SK-N-SH (cell line): ENCODE measurements around the gene GAS6. TPM values are rescaled to one million over a fixed set of nuclear protein-coding genes. Genes with fewer than 3 reads are reported as not detected.

Source experiments
- CTCF ChIA-PET: fragments of 300-600, 350-600 bp; formaldehyde crosslinking; extraction: SDS; loops from one replicate; lab custom pipeline; 2021; lab: Yijun Ruan, JAX
- POLR2A ChIA-PET: fragments of 350-600 bp; sonication (Branson Sonifier 250); formaldehyde crosslinking; extraction: SDS; loops from one replicate; lab custom pipeline; 2020; ENCODE audit warnings: antibody characterized with exemption, inconsistent platforms; lab: Yijun Ruan, JAX
- DNase-seq: peaks from one replicate; pipeline ENCODE4 v3.0.0; 2012
- H2AFZ ChIP-seq: fragments of 200-600 bp; sonication (generic); 2 replicates; pipeline ENCODE4 v1.8.1; 2016; ENCODE audit warnings: antibody characterized with exemption, mild to moderate bottlenecking, low read depth
- H3F3A ChIP-seq: fragments of 200-600 bp; sonication (generic); replicated peaks from 2 replicates; pipeline ENCODE3; 2016; ENCODE audit warnings: antibody characterized with exemption, mild to moderate bottlenecking; ENCODE audit not compliant: insufficient read depth
- H3K27ac ChIP-seq, 2 experiments: fragments of 200-500 bp in 1 of 2; fragments of 200-600 bp in 1 of 2; sonication (Bioruptor generic) in 1 of 2; sonication (generic), shearing (Covaris generic) in 1 of 2; 2 replicates each; pipeline versions ENCODE4 v1.5.1 to v1.6.1; 2014 to 2016; ENCODE audit warnings: low read depth in 2 of 2, inconsistent platforms in 1 of 2, low read length in 1 of 2, mild to moderate bottlenecking in 1 of 2, mixed read lengths in 1 of 2
- H3K27me3 ChIP-seq: fragments of 200-600 bp; sonication (generic), shearing (Covaris generic); 2 replicates; pipeline ENCODE4 v1.6.1; 2016; ENCODE audit warnings: mixed run types; ENCODE audit not compliant: insufficient read depth
- H3K36me3 ChIP-seq, 2 experiments: fragments of 200-500 bp in 1 of 2; fragments of 200-600 bp in 1 of 2; sonication (Bioruptor generic) in 1 of 2; sonication (generic) in 1 of 2; replicated peaks in 1 of 2; 2 replicates each; pipeline versions ENCODE3 to v1.5.1; 2014 to 2016; ENCODE audit warnings: low read length in 1 of 2, mild to moderate bottlenecking in 1 of 2; ENCODE audit not compliant: insufficient read depth in 2 of 2, control insufficient read depth in 1 of 2
- H3K4me1 ChIP-seq, 2 experiments: fragments of 200-500 bp in 1 of 2; fragments of 200-600 bp in 1 of 2; sonication (Bioruptor generic) in 1 of 2; sonication (generic), shearing (Covaris generic) in 1 of 2; 2 replicates each; pipeline versions ENCODE4 v1.5.1 to v1.6.1; 2014 to 2016; ENCODE audit warnings: low read depth in 1 of 2, low read length in 1 of 2, mixed run types in 1 of 2; ENCODE audit not compliant: insufficient read depth in 2 of 2, control insufficient read depth in 1 of 2
- H3K4me2 ChIP-seq: fragments of 200-600 bp; sonication (generic), shearing (Covaris generic); 2 replicates; pipeline ENCODE4 v1.6.1; 2017; ENCODE audit warnings: mixed run types
- H3K4me3 ChIP-seq, 2 experiments: fragments of 200-500 bp in 1 of 2; fragments of 200-600 bp in 1 of 2; sonication (Bioruptor generic) in 1 of 2; sonication (generic), shearing (Covaris generic) in 1 of 2; 2 replicates each; pipeline versions ENCODE4 v1.5.1 to v1.8.1; 2014 to 2016; ENCODE audit warnings: low read depth in 2 of 2, inconsistent platforms in 1 of 2, low read length in 1 of 2, mild to moderate bottlenecking in 1 of 2, mixed read lengths in 1 of 2, moderate library complexity in 1 of 2
- H3K79me2 ChIP-seq: fragments of 200-600 bp; sonication (generic); 2 replicates; pipeline ENCODE4 v1.8.1; 2017; ENCODE audit warnings: mild to moderate bottlenecking; ENCODE audit not compliant: insufficient read depth
- H3K9ac ChIP-seq: fragments of 200-600 bp; sonication (generic); 2 replicates; pipeline ENCODE4 v1.6.1; 2017; ENCODE audit warnings: mixed run types
- H3K9me2 ChIP-seq: fragments of 200-600 bp; sonication (generic); 2 replicates; pipeline ENCODE4 v1.6.1; 2017; ENCODE audit warnings: mixed run types
- H3K9me3 ChIP-seq: fragments of 200-600 bp; sonication (generic); 2 replicates; pipeline ENCODE4 v1.6.1; 2017; ENCODE audit warnings: mixed run types, mild to moderate bottlenecking, moderate library complexity
- H4K20me1 ChIP-seq: fragments of 200-600 bp; sonication (generic); 2 replicates; pipeline ENCODE4 v1.6.1; 2017; ENCODE audit warnings: mild to moderate bottlenecking, mixed run types; ENCODE audit not compliant: insufficient read depth
- ELF1 ChIP-seq: IDR thresholded peaks from 2 replicates; pipeline ENCODE4 v1.4.0; 2012
- EZH2phosphoT487 ChIP-seq: fragments of 200-600 bp; sonication (generic); IDR thresholded peaks from 2 replicates; pipeline ENCODE4 v1.6.1; 2017; ENCODE audit warnings: low read depth, mixed run types, mild to moderate bottlenecking, antibody characterized with exemption, moderate library complexity, borderline replicate concordance
- GABPA ChIP-seq: IDR thresholded peaks from 2 replicates; pipeline ENCODE4 v1.4.0; 2012; ENCODE audit warnings: low read depth, mild to moderate bottlenecking
- MXI1 ChIP-seq: IDR thresholded peaks from 2 replicates; pipeline ENCODE4 v1.6.1; 2012; ENCODE audit warnings: mild to moderate bottlenecking, low read depth, low read length, improper control_type of control experiment
- POLR2AphosphoS5 ChIP-seq: IDR thresholded peaks from 2 replicates; pipeline ENCODE4 v1.6.1; 2012; ENCODE audit warnings: low read depth, low read length
- USF1 ChIP-seq: IDR thresholded peaks from 2 replicates; pipeline ENCODE4 v1.4.0; 2012; ENCODE audit warnings: low read depth, borderline replicate concordance
- WGBS: methylation state at CpG from one replicate; pipeline ENCODE4 v1.1.6; 2017; ENCODE audit warnings: low lambda C conversion rate; 5-methylcytosine and 5-hydroxymethylcytosine counted together
- polyA plus RNA-seq, 3 experiments: library from polyadenylated mRNA; depleted of rRNA; stranded (reverse); fragments of >200 nt; gene quantifications; 2 replicates each; pipeline ENCODE4 v1.2.3, GENCODE V29; 2012

The GAS6 gene
- polyA plus RNA-seq, 1 of the 3 experiments (the other 2 are of a cell fraction): 380 TPM

GRCh38 chr13:113813749-113814434 lies 50.0 kb downstream of the GAS6 start:
- Histone ChIP-seq H3K4me2 (peak overlapping the region; percentile 24; the same call in 1 of the 2 replicates), H3F3A (peaks cover 9% of the 10 kb centered on the region), H3K4me1 (peaks cover 16 to 26% of the 10 kb centered on the region in 2 experiments; a peak in 2 of 4 replicates), H3K27me3 (no peaks in the 10 kb centered on the region), H3K27ac (peak overlapping the region in 1 of 2 experiments; percentile 9; a peak in 1 of 4 replicates), H3K9me2 (no peaks in the 10 kb centered on the region), H3K4me3 (no peak overlapping the region), H3K36me3 (no peaks in the 10 kb centered on the region), H3K79me2 (no peaks in the 10 kb centered on the region; the same call in 1 of the 2 replicates), H3K9me3 (no peaks in the 10 kb centered on the region), H2AFZ (no peak overlapping the region), H3K9ac (no peak overlapping the region), H4K20me1 (no peaks in the 10 kb centered on the region)
- WGBS: 83% methylated on average over 17 of the region's 28 CpGs
- TF ChIP-seq MXI1 (no peak), GABPA (no peak), ELF1 (no peak), POLR2AphosphoS5 (no peak)
- POLR2A ChIA-PET: no interaction called here
- CTCF ChIA-PET: interaction anchor here (0.6 to 1.4 kb wide), 6 partner anchors 78 to 415 kb away, joined by 3 to 5 read pairs (median 3); no protein-coding TSS in a partner anchor
- no peak for DNase-seq

GRCh38 chr13:113813070-113813748 lies 50.7 kb downstream of the GAS6 start:
- H3K4me1 ChIP-seq: peaks cover 16 to 26% of the 10 kb centered on the region in 2 experiments; a peak in 2 of 4 replicates
- H3K4me3 ChIP-seq: no peak overlapping the region
- no peak overlapping the region for H3K9ac ChIP-seq
- H3K27me3 ChIP-seq: no peaks in the 10 kb centered on the region
- H3K4me2 ChIP-seq: no peak overlapping the region
- no peaks in the 10 kb centered on the region for H3K9me3 ChIP-seq
- POLR2A ChIA-PET: no interaction called here
- no peaks in the 10 kb centered on the region for H4K20me1 ChIP-seq
- 97% methylated on average over 16 of the region's 30 CpGs for WGBS
- TF ChIP-seq USF1: no peak
- no peak for TF ChIP-seq EZH2phosphoT487
- H3K79me2 ChIP-seq: no peaks in the 10 kb centered on the region
- no peak for DNase-seq
- H3F3A ChIP-seq: peaks cover 5% of the 10 kb centered on the region
- no peaks in the 10 kb centered on the region for H3K9me2 ChIP-seq
- H3K36me3 ChIP-seq: no peaks in the 10 kb centered on the region
- H2AFZ ChIP-seq: no peak overlapping the region
- H3K27ac ChIP-seq: no peak overlapping the region
- CTCF ChIA-PET: interaction anchor here (1.2 to 1.4 kb wide), 2 partner anchors 293 to 416 kb away, joined by 3 read pairs; no protein-coding TSS in a partner anchor
